ENCODE measurements around the gene SLC25A47. TPM values are rescaled to one million over a fixed set of nuclear protein-coding genes. Genes with fewer than 3 reads are reported as not detected.

Gene SLC25A47
- polyA plus RNA-seq, 1 donor = 0.10 TPM

DNA sequence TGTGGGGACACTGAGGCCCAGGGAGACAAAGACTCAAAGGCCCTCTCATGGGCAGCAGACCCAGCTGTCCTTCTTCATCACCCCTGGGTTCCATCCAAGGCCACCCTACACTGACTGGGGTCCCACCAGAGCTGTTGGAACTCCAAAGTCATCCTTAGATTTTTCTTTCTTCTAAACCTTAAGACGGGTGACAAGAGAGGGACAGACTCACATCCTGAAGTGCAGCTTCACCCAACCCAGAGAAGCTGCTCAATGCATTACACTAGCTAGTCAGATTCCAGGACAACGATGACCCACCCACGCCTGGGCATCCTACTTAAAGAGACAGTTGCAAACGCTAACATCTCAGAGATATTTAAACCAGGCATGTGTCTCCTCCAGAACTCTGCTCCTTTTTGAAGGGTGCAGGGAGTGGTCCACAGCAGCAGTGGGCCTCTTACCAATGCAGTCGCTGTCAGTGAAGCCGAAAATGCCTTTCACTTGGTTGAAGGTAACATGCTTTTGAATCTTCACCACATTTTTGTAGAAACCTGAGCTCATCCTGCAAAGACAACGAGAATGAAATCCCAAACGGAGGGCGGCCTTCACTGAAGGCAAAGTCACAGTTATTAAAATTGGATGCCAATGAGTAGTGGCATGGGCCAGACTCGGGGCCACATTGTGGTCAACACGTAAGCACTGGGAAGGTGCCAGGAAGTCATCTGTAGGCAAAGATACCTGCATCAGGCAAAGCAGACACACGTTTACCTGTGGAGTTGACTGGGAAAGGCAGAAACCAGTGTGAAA, 23.4 kb downstream of the SLC25A47 start:
- DNase-seq (ENCODE audit: low read depth) = no peak

DNA sequence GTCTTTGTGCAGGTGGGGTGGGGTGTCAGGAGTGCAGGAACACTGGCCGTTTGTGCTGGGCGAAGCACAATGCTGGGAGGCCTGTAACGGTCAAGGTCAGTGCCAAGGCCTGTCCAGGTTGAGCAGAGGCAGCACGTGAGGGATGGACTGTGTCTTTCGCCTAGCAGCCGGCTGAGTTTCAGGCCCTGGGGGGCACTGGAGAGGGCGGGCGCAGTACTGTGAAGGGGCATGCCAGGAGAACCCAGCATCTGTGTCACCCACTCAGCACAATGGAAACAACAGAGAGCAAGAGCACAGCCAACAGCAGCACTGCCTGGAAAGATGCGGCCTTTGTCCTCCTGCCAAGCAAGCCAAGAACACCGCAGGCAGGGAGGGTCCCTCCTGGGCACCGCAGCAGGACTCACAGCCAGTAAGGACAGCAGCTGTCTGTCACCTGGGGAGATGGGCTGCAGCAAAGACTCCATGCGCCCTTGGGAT, 25.2 kb downstream of the SLC25A47 start:
- no peak for DNase-seq (ENCODE audit: low read depth)

DNA sequence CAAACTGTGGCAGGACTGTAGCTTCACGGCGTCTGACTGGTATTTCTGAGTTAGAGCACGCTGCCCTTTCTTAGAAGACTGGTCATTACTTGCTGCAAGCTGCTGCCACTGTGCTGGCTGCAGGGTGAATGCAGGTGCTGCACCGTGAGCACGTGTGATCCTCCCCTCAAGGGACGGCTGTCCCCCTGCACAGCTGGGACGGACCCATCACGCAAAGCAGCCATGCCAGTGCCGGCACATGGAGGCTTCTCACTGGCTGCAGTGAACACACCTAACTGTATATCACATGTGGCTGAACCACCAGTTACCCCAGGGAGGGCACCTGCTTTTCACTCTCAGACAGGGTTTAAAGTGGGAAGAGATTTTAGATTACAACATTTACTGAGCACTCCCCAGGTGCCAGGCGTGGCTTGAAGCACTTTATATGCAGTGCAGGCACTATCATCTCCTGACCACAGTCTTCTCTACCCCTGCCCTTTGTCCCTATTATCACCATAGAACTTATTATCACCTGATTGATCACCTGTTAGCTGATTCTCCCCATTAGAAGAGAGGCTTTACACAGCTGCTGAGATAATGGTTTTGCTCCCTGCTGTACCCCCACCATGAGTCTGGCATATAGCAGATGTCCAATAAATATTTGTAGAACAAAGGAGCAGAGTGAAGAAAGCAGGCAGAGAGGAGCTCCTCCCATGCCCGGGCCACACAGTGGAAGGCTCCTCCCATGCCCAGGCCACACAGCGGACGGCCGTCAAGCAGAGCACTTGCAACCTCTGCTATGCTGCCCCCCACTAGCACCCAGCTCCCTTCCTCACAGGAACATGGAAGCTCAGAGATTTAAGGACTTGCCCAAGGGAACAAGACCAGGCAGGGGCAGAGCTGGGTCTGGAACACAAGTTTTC, 25.9 kb downstream of the SLC25A47 start:
- no peak for DNase-seq (ENCODE audit: low read depth)

DNA sequence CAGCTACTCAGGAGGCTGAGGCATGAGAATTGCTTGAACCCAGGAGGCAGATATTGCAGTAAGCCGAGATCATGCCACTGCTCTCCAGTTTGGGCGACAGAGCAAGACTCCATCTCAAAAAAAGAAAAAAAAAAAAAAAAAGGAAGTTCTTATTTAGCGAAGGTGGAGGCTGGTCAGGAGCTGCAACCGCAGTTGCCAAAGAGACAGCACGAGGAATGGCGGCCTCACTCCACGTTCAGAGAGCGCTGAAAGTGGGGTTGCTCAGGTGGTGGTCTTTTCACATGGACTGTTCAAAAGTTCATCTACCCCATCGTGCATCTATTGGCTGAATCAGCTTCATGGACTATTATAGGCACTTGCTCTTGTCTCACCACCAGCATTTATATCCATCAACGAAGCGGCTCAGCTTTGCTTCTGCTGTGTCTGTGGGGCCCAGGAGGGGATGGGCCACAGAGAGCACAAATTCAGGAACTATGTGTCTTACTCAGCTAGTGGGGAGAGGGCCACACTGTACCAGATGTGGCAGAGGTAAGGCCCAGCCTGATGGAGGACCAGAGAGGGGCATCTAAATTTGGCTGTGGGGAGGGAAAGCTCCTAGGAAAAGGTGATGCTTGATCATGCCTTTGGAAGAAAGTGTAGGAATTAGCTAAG, 27.3 kb downstream of the SLC25A47 start:
- DNase-seq (ENCODE audit: low read depth) = no peak

DNA sequence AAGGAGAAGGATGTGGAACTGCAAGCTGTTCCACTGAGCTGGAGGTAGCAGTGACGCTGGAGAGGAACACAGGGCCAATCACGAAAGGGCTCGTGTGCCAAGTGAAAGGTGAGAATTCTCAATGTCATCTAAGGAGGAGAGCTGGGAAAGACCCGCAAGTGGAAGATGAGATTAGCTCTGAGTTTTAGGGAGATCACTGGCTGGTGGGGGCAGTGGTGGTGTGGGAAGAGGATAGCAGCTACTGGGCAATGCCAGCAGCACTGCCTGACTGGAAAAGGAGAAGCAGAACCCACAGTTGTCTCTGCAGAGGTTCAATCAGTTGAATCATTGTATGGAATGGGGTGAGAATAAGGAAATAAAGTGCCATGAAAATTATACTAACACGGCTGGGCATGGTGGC, 27.8 kb downstream of the SLC25A47 start:
- DNase-seq (ENCODE audit: low read depth) = no peak

DNA sequence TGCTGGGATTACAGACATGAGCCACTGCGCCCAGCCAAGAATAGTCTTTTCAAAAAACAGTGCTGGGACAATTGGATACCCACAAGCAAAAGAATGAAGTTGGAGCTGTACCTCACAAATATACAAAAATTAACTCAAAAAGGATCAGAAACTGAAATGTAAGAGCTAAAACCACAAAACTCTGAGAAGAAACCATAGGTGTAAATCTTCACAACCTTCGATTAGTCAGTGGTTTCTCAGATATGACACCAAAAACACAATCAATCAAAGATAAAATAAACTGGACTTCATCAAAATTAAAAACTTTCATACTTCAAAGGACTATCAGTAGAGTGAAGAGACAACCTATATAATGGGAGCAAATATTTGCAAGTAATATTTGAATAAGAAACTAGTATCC, 35.3 kb downstream of the SLC25A47 start:
- DNase-seq (ENCODE audit: low read depth) = no peak

DNA sequence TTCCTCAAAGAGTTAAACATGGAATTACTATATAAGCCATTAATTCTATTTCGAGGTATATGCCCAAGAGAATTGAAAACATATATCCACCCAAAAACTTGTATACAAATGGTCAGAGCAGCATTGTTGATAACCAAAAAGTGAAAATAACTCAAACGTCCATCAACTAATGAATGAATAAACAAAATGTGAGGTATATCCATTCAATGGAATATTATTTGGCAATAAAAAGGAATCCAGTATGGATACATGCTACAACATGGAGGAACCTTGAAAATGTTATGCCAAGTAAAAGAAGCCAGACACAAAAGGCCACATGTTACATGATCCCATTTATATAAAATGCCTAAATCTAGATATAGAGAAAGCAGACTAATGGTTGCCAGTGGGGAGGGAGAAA, 36.0 kb downstream of the SLC25A47 start:
- no peak for DNase-seq (ENCODE audit: low read depth)

DNA sequence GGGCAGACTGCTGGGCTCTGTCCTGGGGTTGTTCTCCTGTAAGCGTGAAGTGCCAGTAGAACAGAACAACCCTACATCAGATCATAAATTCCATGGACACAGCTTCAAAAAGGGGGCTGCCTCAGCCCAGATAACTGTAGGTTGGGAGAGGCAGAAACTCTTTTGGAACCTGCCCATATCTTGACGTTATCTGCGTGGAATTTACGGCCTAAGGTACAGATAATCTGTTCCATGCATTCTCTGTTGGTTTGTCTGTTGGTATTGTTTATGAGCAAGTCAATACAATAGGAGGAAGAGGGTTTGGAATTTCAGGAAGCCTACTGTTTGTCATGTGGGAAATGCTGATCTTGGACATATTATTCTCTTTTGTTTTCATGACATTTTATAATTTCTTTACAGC, 36.7 kb downstream of the SLC25A47 start:
- DNase-seq (ENCODE audit: low read depth) = no peak

DNA sequence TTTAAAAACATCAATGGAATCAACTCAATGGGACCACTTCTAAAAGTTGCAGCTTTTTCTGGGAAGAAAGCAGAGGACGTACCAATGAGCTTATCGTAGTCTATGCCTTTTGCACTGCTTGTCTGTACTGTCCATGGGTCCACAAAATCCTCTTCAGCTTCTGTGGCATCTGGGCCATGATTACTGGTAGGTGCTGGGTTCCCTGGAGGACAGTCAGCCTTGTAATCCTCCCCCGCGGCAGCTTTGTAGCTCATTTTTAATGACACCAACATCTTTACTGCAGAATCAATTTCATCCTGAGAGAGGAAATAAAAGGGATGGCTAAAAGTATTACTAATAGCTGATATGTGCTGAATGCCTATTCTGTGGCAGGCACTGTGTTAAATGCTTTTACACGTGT, 38.5 kb downstream of the SLC25A47 start:
- DNase-seq (ENCODE audit: low read depth) = no peak

DNA sequence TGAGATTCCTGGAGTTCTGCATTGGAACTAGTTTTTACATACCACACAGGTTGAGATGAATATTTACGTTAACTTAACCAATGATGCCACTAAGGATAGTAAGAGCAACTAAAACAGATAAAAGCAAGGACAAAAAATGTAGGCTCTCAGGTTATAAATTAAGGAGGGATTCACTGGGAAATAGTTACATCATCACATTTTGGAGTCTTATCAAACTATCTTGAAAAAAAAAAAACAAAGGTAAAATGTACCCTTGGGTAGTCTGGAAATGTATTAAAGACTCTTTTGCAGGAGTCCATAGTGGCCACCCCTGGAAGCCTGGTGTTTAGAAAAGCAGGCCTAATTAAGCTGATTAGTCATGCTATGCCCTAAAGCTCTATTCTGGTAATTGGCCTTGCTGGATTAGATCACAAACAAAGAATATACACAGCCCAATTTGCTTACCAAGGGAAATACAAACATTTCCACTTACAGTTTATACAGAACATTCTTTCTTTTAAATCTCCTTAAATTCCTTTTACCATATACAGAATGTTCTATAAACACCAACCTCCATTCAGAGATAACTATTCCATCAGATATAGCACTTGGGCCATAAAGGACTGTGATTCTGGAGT, 39.3 kb downstream of the SLC25A47 start:
- no peak for DNase-seq (ENCODE audit: low read depth)

DNA sequence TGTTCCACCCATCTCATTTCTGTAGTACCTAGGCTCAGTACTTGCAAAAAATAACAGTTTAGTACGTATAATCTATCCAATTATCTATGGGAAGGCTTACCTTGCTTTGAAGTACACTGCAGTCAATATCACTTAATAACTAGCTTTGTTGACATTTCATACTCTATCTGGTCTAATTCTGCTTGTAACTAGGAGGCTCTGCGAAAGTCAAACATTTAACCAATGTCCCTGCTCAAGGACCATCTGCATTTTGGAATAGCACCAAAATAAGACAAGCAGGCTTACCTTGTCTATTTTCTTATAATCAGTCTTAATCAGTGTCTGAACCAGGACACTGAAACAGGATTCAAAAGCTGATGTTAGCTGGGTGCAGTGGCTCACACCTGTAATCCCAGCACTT, 39.9 kb downstream of the SLC25A47 start:
- no peak for DNase-seq (ENCODE audit: low read depth)

DNA sequence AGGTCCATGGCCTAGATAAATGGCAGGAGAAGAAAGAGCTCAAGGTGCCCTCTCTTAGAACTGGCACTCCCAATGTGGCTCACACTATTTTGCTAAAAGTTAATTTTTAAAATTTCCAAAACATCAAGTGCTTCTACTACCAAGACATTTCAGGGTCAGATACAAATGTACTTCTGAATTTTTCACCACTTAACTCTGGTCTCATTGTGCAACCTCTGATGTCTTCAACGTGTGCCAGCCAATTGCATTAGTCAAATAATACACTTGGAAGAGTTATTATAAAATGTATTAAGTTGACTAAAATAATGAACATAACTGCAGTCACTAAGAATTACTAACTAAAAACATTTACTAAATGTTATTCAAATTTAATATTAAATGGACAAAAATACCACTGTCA, 41.3 kb downstream of the SLC25A47 start:
- DNase-seq (ENCODE audit: low read depth) = no peak

DNA sequence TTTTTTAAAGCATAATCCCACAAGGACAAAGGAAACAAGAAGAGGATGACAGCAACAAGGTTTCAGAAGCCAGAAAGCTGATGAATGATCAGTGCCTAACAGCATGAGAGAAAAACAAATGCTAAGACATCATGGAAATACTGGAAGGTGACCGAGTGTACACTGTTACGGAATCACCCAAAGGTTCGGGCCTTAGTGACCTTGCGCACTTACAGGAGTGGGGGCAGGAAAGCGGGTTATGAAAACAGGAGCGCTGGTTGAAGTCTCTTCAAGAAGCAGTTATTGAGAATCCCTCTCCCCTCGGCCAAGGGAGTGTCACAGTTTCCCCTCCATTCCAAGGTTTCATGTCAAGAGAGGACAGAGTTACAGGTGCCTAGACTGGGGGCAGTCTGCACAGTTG, 42.6 kb downstream of the SLC25A47 start:
- DNase-seq (ENCODE audit: low read depth) = no peak

DNA sequence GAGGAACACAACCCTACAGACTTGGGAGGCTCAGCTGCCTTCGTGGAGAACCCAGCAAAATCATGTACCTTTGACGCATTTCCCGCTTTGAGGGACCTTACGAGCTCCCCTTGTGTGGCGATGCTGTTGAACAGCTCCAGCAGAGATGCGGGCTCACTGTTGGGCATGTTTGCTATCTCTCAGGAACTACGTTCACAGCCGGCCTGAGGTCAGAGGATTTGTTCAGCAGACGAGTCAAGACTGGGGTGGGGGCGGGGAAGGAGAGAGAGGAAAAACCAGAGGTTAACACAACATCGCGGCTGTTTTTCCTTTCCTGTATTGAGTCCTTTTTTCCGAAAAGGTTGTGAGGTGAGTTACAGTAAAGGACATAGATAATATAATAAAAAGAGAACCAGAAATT, 45.9 kb downstream of the SLC25A47 start:
- DNase-seq (ENCODE audit: low read depth) = no peak

DNA sequence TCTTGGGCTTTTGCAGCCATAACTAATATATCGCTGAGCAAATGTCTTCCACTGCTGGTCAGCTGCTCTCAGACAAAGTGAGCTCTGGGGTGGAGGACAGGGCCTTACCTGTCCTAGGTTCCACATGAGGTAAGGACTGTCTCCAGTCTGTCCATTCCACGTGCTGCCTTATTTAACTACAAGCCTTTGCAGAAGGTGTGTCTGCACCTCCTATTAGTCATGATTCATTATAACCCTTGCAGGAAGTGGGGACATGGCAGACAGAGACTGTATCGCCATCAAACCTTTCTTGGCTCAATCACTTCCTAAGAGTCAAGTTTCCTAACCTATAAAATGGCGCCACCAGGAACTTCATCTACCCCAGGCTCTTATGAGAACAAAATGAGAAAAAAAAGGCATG, 46.9 kb downstream of the SLC25A47 start:
- no peak for DNase-seq (ENCODE audit: low read depth)

DNA sequence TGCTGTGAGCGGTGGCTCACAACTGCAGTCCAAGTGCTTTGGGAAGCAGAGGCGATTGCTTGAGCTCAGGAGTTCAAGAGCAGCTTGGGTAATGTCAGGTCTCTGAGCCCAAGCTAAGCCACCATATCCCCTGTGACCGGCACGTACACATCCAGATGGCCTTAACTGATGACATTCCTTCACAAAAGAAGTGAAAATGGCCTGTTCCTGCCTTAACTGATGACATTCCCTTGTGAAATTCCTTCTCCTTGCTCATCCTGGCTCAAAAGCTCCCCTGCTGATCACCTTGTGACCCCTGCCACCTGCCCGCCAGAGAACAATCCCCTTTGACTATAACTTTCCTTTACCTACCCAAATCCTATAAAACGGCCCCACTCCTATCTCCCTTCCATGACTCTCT, 48.6 kb downstream of the SLC25A47 start:
- DNase-seq (ENCODE audit: low read depth) = no peak

DNA sequence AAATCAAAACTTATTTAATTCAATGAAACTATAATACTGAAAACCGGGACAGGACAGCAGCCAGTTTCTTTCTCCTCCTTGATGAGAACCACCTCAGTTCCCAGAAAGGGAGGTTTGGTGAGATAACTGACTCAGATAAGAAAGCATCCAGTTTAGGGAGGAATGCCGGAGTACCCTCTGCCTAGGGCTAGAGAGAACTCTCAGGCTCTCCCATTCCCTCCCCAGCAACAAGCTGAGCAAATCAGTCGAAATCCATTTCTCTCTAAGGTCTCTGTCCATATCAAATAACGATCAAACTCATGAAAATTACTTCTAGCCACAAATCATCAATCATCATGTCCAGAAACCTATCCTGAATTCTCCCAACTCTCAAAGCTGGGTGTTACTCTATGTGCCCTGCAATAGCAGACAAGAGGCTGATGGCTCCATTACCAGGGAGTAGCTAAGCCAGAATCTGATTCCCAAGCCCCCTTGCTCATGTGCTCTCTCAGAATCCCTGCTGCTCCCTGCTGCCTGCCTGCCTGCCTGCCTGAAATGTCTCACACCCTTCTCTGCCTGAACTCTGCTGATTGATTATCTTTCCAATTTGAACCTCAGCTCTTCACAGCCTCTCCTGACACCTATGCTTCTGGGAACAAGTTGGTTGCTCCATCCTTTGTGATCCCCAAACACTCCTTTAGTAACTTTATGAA, 49.4 kb downstream of the SLC25A47 start:
- no peak for DNase-seq (ENCODE audit: low read depth)

DNA sequence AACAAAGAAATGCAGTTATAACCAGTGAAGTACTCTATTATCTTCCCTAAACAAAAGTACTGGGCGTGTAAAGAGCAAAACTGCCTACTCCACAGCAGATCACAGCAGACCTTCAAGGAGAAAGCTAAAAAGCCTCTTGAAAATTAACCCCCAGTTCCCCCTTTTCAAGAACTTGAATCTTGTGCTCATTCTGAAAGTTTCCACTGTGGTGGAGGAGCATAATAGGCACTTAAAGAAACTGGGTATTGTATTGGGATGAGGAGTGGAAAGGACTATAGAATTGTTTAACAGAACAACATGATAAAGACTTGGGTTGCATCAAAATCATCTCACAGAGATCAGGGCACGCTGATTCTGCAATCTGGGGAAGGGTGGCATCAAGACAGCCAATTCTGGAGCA, 51.1 kb downstream of the SLC25A47 start:
- no peak for DNase-seq (ENCODE audit: low read depth)

DNA sequence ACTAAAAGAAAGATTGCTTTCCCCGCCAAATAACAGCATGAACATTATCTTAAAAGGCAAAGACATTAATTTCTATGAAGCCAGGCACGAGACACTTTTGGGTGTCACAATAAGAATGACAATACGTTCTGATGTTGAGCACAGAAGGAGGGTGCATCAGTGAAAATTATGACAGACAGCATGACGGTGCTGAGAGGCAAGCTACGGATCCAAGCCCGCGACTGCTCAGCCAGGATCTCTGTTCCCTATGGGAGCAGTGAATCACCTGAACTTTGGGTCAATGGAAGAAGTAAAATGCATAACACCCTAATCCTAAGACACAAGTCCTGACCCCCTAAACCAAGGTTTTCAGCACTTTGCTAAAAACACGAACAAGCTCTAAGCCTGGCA, 51.7 kb downstream of the SLC25A47 start:
- DNase-seq (ENCODE audit: low read depth) = no peak

DNA sequence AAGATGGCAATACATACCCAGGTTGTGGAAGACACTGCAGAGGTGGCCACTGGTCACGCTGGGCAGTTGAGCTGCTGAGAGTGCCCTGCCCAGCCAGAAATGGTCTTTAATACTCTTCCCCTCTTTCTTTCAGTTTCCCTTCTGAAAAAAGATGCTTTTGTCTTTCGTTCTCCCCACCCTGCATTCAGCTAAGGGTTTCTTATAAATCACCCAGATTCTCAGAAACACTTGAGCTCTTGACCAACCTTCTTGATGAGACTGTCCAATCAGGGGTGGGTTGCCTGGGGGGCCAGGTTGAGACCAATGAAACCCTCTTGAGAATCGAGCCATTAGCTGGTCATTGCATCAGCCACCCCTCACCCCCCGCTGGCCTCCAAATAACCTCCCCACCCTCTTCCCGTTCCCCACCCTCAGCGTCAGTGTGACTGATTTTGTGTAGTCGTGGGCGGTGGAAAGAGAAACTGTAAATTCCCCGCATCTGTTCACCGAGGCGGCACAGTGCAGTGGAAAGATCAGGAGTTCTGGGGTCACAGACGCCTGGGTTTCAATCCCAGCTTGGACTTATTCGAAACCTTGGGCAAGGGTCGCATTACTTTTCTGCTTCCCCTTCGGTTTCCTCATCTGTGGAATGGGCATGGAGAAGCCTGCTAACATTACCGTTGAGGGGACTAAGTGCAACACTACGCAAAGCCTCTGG, 52.3 kb downstream of the SLC25A47 start:
- no peak for DNase-seq (ENCODE audit: low read depth)

Measured in forelimb muscle (tissue), 1 donor.